Activated gamma-delta T cell treated with anti-CD3 and anti-CD28 coated beads, Interleukin-2, amount 50 U/mL, for 16 hours (primary cell): ENCODE measurements around the gene PPCDC.

Experiments used
- DNase-seq: peaks from one replicate; pipeline ENCODE4 v3.0.0-alpha.2; 2020; ENCODE audit warnings: low read depth

PPCDC gene

GRCh38 chr15:75023181-75023871 lies at the start of gene PPCDC:
Gene PPCDC (plus strand): TSS chr15:75023590. CDS start chr15:75028319, 4,729 bp downstream.
- DNase-seq = peak; percentile 84

- DNase-seq = no peak
These were observed 47.2 kb upstream of the PPCDC start for GRCh38 chr15:74976159-74976558.

GRCh38 chr15:74977599-74977998 lies 45.8 kb upstream of the PPCDC start:
- no peak for DNase-seq

GRCh38 chr15:74978077-74978476 lies 45.3 kb upstream of the PPCDC start:
- no peak for DNase-seq

GRCh38 chr15:74978503-74978902 lies 44.9 kb upstream of the PPCDC start:
- DNase-seq = peak; percentile 45

GRCh38 chr15:74982183-74982582 lies 41.2 kb upstream of the PPCDC start:
- no peak for DNase-seq

GRCh38 chr15:74983725-74984231 lies 39.6 kb upstream of the PPCDC start:
- peak; percentile 22 for DNase-seq

GRCh38 chr15:74988007-74988800 lies 35.2 kb upstream of the PPCDC start:
- DNase-seq = no peak

- DNase-seq = no peak
These were observed 33.9 kb upstream of the PPCDC start for GRCh38 chr15:74989527-74989926.

- no peak for DNase-seq
These were observed 30.8 kb upstream of the PPCDC start for GRCh38 chr15:74992619-74993018.

GRCh38 chr15:74994236-74994635 lies 29.2 kb upstream of the PPCDC start:
- no peak for DNase-seq

- DNase-seq = no peak
These were observed 28.7 kb upstream of the PPCDC start for GRCh38 chr15:74994685-74995084.

- DNase-seq = peak; percentile 80
These were observed 28.1 kb upstream of the PPCDC start, which contains the start of gene SCAMP5 for GRCh38 chr15:74995182-74995778. Gene SCAMP5 (plus strand): TSS chr15:74995563. CDS start chr15:75011840, 16,277 bp downstream.

- DNase-seq = no peak
These were observed 27.3 kb upstream of the PPCDC start for GRCh38 chr15:74995779-74996765.

- DNase-seq = no peak
These were observed 26.2 kb upstream of the PPCDC start for GRCh38 chr15:74997141-74997540.

GRCh38 chr15:74997543-74997942 lies 25.8 kb upstream of the PPCDC start:
- DNase-seq = no peak

- DNase-seq = no peak
These were observed 22.1 kb upstream of the PPCDC start for GRCh38 chr15:75001310-75001709.

GRCh38 chr15:75002398-75002797 lies 21.0 kb upstream of the PPCDC start:
- DNase-seq = no peak

- no peak for DNase-seq
These were observed 16.2 kb upstream of the PPCDC start for GRCh38 chr15:75007216-75007615.

- DNase-seq = no peak
These were observed 15.2 kb upstream of the PPCDC start for GRCh38 chr15:75008221-75008625.

- DNase-seq = no peak
These were observed 14.6 kb upstream of the PPCDC start for GRCh38 chr15:75008629-75009326.
